ENCODE data around the gene FAM20C.

DNA sequence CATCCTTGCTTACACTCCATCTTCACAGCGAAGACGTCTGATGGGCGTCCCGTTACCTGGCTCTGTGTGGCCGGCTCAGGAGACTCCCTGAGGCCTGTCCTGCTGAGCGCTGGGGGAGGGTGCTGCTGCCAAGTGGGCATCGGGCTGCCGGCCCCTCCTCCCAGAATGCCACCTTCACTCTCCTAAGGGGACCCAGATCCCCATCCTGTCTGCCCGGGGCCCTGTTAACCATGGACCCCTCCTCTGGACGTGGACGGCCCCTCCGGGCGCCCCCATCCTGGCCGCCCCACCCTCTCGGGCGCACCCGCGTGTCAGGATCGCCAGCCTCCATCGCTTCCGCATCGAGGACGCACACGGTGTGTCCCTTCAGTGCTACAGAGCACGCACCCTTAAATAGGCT, 90.2 kb downstream of the FAM20C start:
- TF ChIP-seq POLR2AphosphoS5 (IDR thresholded peaks at IDR 0.05): no peak
- TF ChIP-seq, protein P1, sequence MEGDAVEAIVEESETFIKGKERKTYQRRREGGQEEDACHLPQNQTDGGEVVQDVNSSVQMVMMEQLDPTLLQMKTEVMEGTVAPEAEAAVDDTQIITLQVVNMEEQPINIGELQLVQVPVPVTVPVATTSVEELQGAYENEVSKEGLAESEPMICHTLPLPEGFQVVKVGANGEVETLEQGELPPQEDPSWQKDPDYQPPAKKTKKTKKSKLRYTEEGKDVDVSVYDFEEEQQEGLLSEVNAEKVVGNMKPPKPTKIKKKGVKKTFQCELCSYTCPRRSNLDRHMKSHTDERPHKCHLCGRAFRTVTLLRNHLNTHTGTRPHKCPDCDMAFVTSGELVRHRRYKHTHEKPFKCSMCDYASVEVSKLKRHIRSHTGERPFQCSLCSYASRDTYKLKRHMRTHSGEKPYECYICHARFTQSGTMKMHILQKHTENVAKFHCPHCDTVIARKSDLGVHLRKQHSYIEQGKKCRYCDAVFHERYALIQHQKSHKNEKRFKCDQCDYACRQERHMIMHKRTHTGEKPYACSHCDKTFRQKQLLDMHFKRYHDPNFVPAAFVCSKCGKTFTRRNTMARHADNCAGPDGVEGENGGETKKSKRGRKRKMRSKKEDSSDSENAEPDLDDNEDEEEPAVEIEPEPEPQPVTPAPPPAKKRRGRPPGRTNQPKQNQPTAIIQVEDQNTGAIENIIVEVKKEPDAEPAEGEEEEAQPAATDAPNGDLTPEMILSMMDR (IDR thresholded peaks at IDR 0.05): no peak
- TF ChIP-seq EP300 (IDR thresholded peaks at IDR 0.05): no peak

Data from upper lobe of left lung (tissue), 4 donors.